IgD-negative memory B cell (primary cell): Measurements from ENCODE around the gene RFC1. TPM values are rescaled to one million over a fixed set of nuclear protein-coding genes. Genes with fewer than 3 reads are reported as not detected.
A peak's percentile ranks its signal among the peaks of the same experiment; 100 is the strongest.

ENCODE experiments used
- H3K27ac Mint-ChIP-seq, 3 donors: one replicate each; pipeline ENCODE4 v1.8.0; 2020 to 2022; ENCODE audit warnings: mild to moderate bottlenecking in 3 of 3, mixed read lengths in 3 of 3, moderate library complexity in 1 of 3
- H3K27me3 Mint-ChIP-seq: one replicate; pipeline ENCODE4 v1.8.0; 2021; ENCODE audit warnings: mixed read lengths
- H3K36me3 Mint-ChIP-seq: one replicate; pipeline ENCODE4 v1.8.0; 2020; ENCODE audit warnings: mild to moderate bottlenecking, mixed read lengths
- H3K4me1 Mint-ChIP-seq, 3 donors: one replicate each; pipeline ENCODE4 v1.8.0; 2020 to 2022; ENCODE audit warnings: mixed read lengths in 3 of 3, mild to moderate bottlenecking in 1 of 3
- H3K4me3 Mint-ChIP-seq, 4 donors: one replicate each; pipeline ENCODE4 v1.8.0; 2020 to 2022; ENCODE audit warnings: mild to moderate bottlenecking in 4 of 4, mixed read lengths in 4 of 4, moderate library complexity in 3 of 4
- H3K9me3 Mint-ChIP-seq, 3 donors: one replicate each; pipeline ENCODE4 v1.8.0; 2020 to 2021; ENCODE audit warnings: mixed read lengths in 3 of 3, mild to moderate bottlenecking in 1 of 3
- polyA plus RNA-seq: library from polyadenylated mRNA; unstranded; fragments of 300-500 nt; fragmentation: Illumina TruSeq; gene quantifications from one replicate; pipeline ENCODE4 v1.2.3, GENCODE V29; 2021

The RFC1 gene
- polyA plus RNA-seq, 1 donor from 2014 or later = 39.7 TPM

GRCh38 chr4:39263895-39264294 is 102.3 kb downstream of the RFC1 start:
- Mint-ChIP-seq H3K27ac (no peak overlapping the region), H3K36me3 (peaks cover 21% of the 10 kb centered on the region), H3K9me3 (peaks cover 0 to 2% (median 0%) of the 10 kb centered on the region in 3 donors), H3K4me3 (no peak overlapping the region), H3K4me1 (no peaks in the 10 kb centered on the region), H3K27me3 (no peaks in the 10 kb centered on the region)

GRCh38 chr4:39259571-39260330 is 106.4 kb downstream of the RFC1 start:
- H3K27me3 Mint-ChIP-seq = no peaks in the 10 kb centered on the region
- no peak overlapping the region for H3K4me3 Mint-ChIP-seq
- no peaks in the 10 kb centered on the region for H3K4me1 Mint-ChIP-seq
- no peak overlapping the region for H3K27ac Mint-ChIP-seq
- peaks cover 0 to 2% (median 0%) of the 10 kb centered on the region in 3 donors for H3K9me3 Mint-ChIP-seq
- H3K36me3 Mint-ChIP-seq = peaks cover 17% of the 10 kb centered on the region

GRCh38 chr4:39256436-39256835 is 109.7 kb downstream of the RFC1 start:
- no peak overlapping the region for H3K4me3 Mint-ChIP-seq
- H3K4me1 Mint-ChIP-seq = no peaks in the 10 kb centered on the region
- H3K27me3 Mint-ChIP-seq = no peaks in the 10 kb centered on the region
- peaks cover 15% of the 10 kb centered on the region for H3K36me3 Mint-ChIP-seq
- H3K27ac Mint-ChIP-seq = peak overlapping the region in 1 of 3 donors; percentile 6
- H3K9me3 Mint-ChIP-seq = no peaks in the 10 kb centered on the region

GRCh38 chr4:39255871-39256270 is 110.3 kb downstream of the RFC1 start:
- no peaks in the 10 kb centered on the region for H3K4me1 Mint-ChIP-seq
- H3K4me3 Mint-ChIP-seq = no peak overlapping the region
- H3K36me3 Mint-ChIP-seq = peaks cover 15% of the 10 kb centered on the region
- no peak overlapping the region for H3K27ac Mint-ChIP-seq
- H3K9me3 Mint-ChIP-seq = no peaks in the 10 kb centered on the region
- H3K27me3 Mint-ChIP-seq = no peaks in the 10 kb centered on the region

- Mint-ChIP-seq H3K27me3 (no peaks in the 10 kb centered on the region), H3K4me1 (no peaks in the 10 kb centered on the region), H3K36me3 (peaks cover 15% of the 10 kb centered on the region), H3K27ac (peak overlapping the region in 1 of 3 donors; percentile 90), H3K4me3 (no peak overlapping the region), H3K9me3 (peaks cover 0 to under 1% (median 0%) of the 10 kb centered on the region in 3 donors)
These were observed 110.9 kb downstream of the RFC1 start for GRCh38 chr4:39255266-39255665.

GRCh38 chr4:39243462-39243861 is 122.7 kb downstream of the RFC1 start:
- Mint-ChIP-seq H3K9me3 (peaks cover 0 to 4% (median 0%) of the 10 kb centered on the region in 3 donors), H3K4me1 (no peaks in the 10 kb centered on the region), H3K36me3 (peaks cover 4% of the 10 kb centered on the region), H3K27ac (no peak overlapping the region), H3K4me3 (no peak overlapping the region), H3K27me3 (no peaks in the 10 kb centered on the region)

Other genes starting within 250 kb of the RFC1 start
- 5.5 TPM for gene WDR19, start 183.8 kb downstream of the RFC1 start, polyA plus RNA-seq
- 0.09 TPM for gene KLB, start 40.6 kb upstream of the RFC1 start, polyA plus RNA-seq
- 2,424 TPM for gene RPL9, start 92.6 kb upstream of the RFC1 start, polyA plus RNA-seq
- gene LIAS, start 92.7 kb upstream of the RFC1 start, polyA plus RNA-seq = 11.1 TPM
- 20.0 TPM for gene UGDH, start 161.1 kb upstream of the RFC1 start, polyA plus RNA-seq